Activated T-helper 9 cell treated with anti-CD3 and anti-CD28 coated beads, Interleukin-2, amount 50 U/mL, for 16 hours (primary cell): ENCODE results near the gene GFY.
"Not testable (repeated sequence)": the region's sequence is repeated elsewhere in the genome, so short reads cannot be mapped to it uniquely, and the experiment has no call there.

Experiments used
- DNase-seq: peaks from one replicate; pipeline ENCODE4 v3.0.0-alpha.2; 2020; ENCODE audit warnings: low read depth

Gene GFY

GRCh38 chr19:49444100-49444700, 19.0 kb downstream of the GFY start:
- not testable (repeated sequence) for DNase-seq

GRCh38 chr19:49445997-49446396, 20.8 kb downstream of the GFY start:
- no peak for DNase-seq

GRCh38 chr19:49447485-49448431, 22.6 kb downstream of the GFY start:
- no peak for DNase-seq

GRCh38 chr19:49448432-49448786, 23.2 kb downstream of the GFY start:
- DNase-seq: no peak

GRCh38 chr19:49450405-49450804, 25.2 kb downstream of the GFY start:
- DNase-seq: no peak

GRCh38 chr19:49451430-49452181, 26.4 kb downstream of the GFY start, which contains the start of gene PIH1D1:
PIH1D1 (minus strand) TSS chr19:49451814; CDS start chr19:49451574, 240 bp downstream.
- DNase-seq: peak; percentile 89

GRCh38 chr19:49453013-49453756, 28.0 kb downstream of the GFY start, which contains the start of gene ALDH16A1:
ALDH16A1 (plus strand) TSS chr19:49453225; CDS start chr19:49453332, 107 bp downstream.
- DNase-seq: peak; percentile 97

- DNase-seq: no peak
Observed at GRCh38 chr19:49453757-49454240, 28.6 kb downstream of the GFY start.

- no peak for DNase-seq
Observed at GRCh38 chr19:49455773-49456172, 30.6 kb downstream of the GFY start.

- no peak for DNase-seq
Observed at GRCh38 chr19:49456326-49456725, 31.1 kb downstream of the GFY start.

- no peak for DNase-seq
Observed at GRCh38 chr19:49458567-49458903, 33.3 kb downstream of the GFY start.

GRCh38 chr19:49459388-49459787, 34.2 kb downstream of the GFY start:
- DNase-seq: no peak

GRCh38 chr19:49461130-49461529, 35.9 kb downstream of the GFY start:
- DNase-seq: not testable (repeated sequence)

GRCh38 chr19:49461656-49462055, 36.5 kb downstream of the GFY start:
- DNase-seq: no peak

GRCh38 chr19:49462492-49462891, 37.3 kb downstream of the GFY start:
- no peak for DNase-seq

GRCh38 chr19:49463960-49464740, 39.0 kb downstream of the GFY start:
- DNase-seq: no peak

- DNase-seq: no peak
Observed at GRCh38 chr19:49465371-49465770, 40.2 kb downstream of the GFY start.

GRCh38 chr19:49468199-49468598, 43.0 kb downstream of the GFY start:
- DNase-seq: no peak

GRCh38 chr19:49468746-49469447, 43.7 kb downstream of the GFY start:
- DNase-seq: peak; percentile 57
